Epithelial cell of prostate (primary cell): Measurements from ENCODE around the gene N4BP2L1.

Experiments
- DNase-seq: peaks from one replicate; pipeline ENCODE4 v3.0.0-alpha.2; 2011; ENCODE audit warnings: low read depth, low spot score
- H3K27ac ChIP-seq: fragments of 450-650 bp; 2 replicates; pipeline ENCODE4 v1.5.1; 2017; ENCODE audit warnings: mild to moderate bottlenecking

The N4BP2L1 gene

GRCh38 chr13:32427852-32428580 is at the start of gene N4BP2L1:
Gene N4BP2L1 (minus strand): TSS chr13:32428130. CDS start chr13:32428082, 48 bp downstream.
- DNase-seq: no peak
- no peak within 1 kb of the TSS for H3K27ac ChIP-seq

GRCh38 chr13:32476892-32477291 is 49.0 kb upstream of the N4BP2L1 start:
- no peak for DNase-seq
- H3K27ac ChIP-seq: no peak overlapping the region

GRCh38 chr13:32476021-32476731 is 48.2 kb upstream of the N4BP2L1 start:
- no peak overlapping the region for H3K27ac ChIP-seq
- DNase-seq: no peak

GRCh38 chr13:32474999-32475792 is 47.3 kb upstream of the N4BP2L1 start:
- no peak overlapping the region for H3K27ac ChIP-seq

GRCh38 chr13:32473650-32474049 is 45.7 kb upstream of the N4BP2L1 start:
- DNase-seq: no peak
- no peak overlapping the region for H3K27ac ChIP-seq

More at GRCh38 chr13:32474999-32475792, 47.3 kb upstream of the N4BP2L1 start:
- DNase-seq: no peak

GRCh38 chr13:32472194-32472621 is 44.3 kb upstream of the N4BP2L1 start:
- no peak for DNase-seq
- H3K27ac ChIP-seq: no peak overlapping the region

GRCh38 chr13:32471187-32471922 is 43.4 kb upstream of the N4BP2L1 start:
- DNase-seq: no peak
- H3K27ac ChIP-seq: no peak overlapping the region

- DNase-seq: no peak
- no peak overlapping the region for H3K27ac ChIP-seq
These were observed 40.7 kb upstream of the N4BP2L1 start for GRCh38 chr13:32468502-32469142.

- DNase-seq: no peak
- H3K27ac ChIP-seq: no peak overlapping the region
These were observed 28.7 kb upstream of the N4BP2L1 start for GRCh38 chr13:32456591-32456990.

GRCh38 chr13:32455594-32455903 is 27.6 kb upstream of the N4BP2L1 start:
- H3K27ac ChIP-seq: no peak overlapping the region
- no peak for DNase-seq

GRCh38 chr13:32454886-32455593 is 27.1 kb upstream of the N4BP2L1 start:
- no peak for DNase-seq
- no peak overlapping the region for H3K27ac ChIP-seq

- no peak for DNase-seq
- no peak overlapping the region for H3K27ac ChIP-seq
These were observed 26.1 kb upstream of the N4BP2L1 start for GRCh38 chr13:32453981-32454380.

GRCh38 chr13:32448972-32449371 is 21.0 kb upstream of the N4BP2L1 start:
- H3K27ac ChIP-seq: no peak overlapping the region
- DNase-seq: no peak

GRCh38 chr13:32447894-32448623 is 20.1 kb upstream of the N4BP2L1 start:
- DNase-seq: no peak
- H3K27ac ChIP-seq: no peak overlapping the region

- no peak for DNase-seq
These were observed 19.0 kb upstream of the N4BP2L1 start for GRCh38 chr13:32446773-32447465.

GRCh38 chr13:32446220-32446619 is 18.3 kb upstream of the N4BP2L1 start:
- DNase-seq: no peak
- H3K27ac ChIP-seq: no peak overlapping the region

More at GRCh38 chr13:32446773-32447465, 19.0 kb upstream of the N4BP2L1 start:
- no peak overlapping the region for H3K27ac ChIP-seq

GRCh38 chr13:32445461-32445860 is 17.5 kb upstream of the N4BP2L1 start:
- DNase-seq: no peak

GRCh38 chr13:32443111-32443510 is 15.2 kb upstream of the N4BP2L1 start:
- no peak for DNase-seq
- no peak overlapping the region for H3K27ac ChIP-seq

More at GRCh38 chr13:32445461-32445860, 17.5 kb upstream of the N4BP2L1 start:
- no peak overlapping the region for H3K27ac ChIP-seq
